ENCODE results near the gene DNAJA3.

DNAJA3 gene

GRCh38 chr16:4416200-4417032, 9.3 kb upstream of the DNAJA3 start, which contains the start of gene CORO7:
Gene CORO7 (minus strand): TSS chr16:4416596. CDS start chr16:4416518, 78 bp downstream.
- TF ChIP-seq CTCF (conservative IDR thresholded peaks at IDR 0.05; ENCODE audit: low read depth, low read length) = no peak
- H3K4me3 ChIP-seq (ENCODE audit: low read depth, low read length) = peak within 1 kb of the TSS; percentile 78
- peak; percentile 89 for DNase-seq (ENCODE audit: low read depth)

GRCh38 chr16:4419402-4419959, 6.2 kb upstream of the DNAJA3 start:
- no peak for DNase-seq (ENCODE audit: low read depth)
- no peak for TF ChIP-seq CTCF (conservative IDR thresholded peaks at IDR 0.05; ENCODE audit: low read depth, low read length)
- no peak overlapping the region for H3K4me3 ChIP-seq (ENCODE audit: low read depth, low read length)

GRCh38 chr16:4420505-4421105, 5.1 kb upstream of the DNAJA3 start:
- peak; percentile 34 for DNase-seq (ENCODE audit: low read depth)
- H3K4me3 ChIP-seq (ENCODE audit: low read depth, low read length) = no peak overlapping the region
- TF ChIP-seq CTCF (conservative IDR thresholded peaks at IDR 0.05; ENCODE audit: low read depth, low read length) = no peak

- no peak for TF ChIP-seq CTCF (conservative IDR thresholded peaks at IDR 0.05; ENCODE audit: low read depth, low read length)
- peak overlapping the region; percentile 70 for H3K4me3 ChIP-seq (ENCODE audit: low read depth, low read length)
- DNase-seq (ENCODE audit: low read depth) = no peak
Observed at GRCh38 chr16:4426021-4426684, 485 bp downstream of the DNAJA3 start.

DNA sequence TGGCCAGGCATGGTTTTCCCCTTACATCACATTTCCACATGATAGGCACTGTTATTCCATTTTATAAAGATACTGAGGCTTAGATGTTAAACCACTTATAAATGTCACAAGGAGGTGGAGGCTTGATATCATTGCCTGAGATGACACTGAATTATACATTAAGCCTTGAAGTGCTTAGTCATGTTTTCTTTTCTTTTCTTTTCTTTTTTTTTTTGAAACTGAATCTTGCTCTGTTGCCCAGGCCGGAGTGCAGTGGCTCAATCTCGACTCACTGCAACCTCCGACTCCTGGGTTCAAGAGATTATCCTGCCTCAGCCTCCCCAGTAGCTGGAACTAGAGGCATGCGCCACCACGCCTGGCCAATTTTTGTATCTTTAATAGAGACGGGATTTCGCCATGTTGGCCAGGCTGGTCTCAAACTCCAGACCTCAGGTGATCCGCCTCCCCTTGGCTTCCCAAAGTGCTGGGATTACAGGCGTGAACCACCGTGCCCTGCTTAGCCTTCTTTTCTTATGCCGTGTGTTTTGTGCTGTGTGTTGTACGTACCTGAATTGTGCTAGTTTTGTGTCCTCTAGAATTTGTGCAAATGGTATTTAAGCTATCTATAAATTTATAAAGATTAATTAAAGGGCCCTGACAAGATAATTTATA, 1.2 kb downstream of the DNAJA3 start:
- peak overlapping the region; percentile 70 for H3K4me3 ChIP-seq (ENCODE audit: low read depth, low read length)
- no peak for DNase-seq (ENCODE audit: low read depth)
- no peak for TF ChIP-seq CTCF (conservative IDR thresholded peaks at IDR 0.05; ENCODE audit: low read depth, low read length)

DNA sequence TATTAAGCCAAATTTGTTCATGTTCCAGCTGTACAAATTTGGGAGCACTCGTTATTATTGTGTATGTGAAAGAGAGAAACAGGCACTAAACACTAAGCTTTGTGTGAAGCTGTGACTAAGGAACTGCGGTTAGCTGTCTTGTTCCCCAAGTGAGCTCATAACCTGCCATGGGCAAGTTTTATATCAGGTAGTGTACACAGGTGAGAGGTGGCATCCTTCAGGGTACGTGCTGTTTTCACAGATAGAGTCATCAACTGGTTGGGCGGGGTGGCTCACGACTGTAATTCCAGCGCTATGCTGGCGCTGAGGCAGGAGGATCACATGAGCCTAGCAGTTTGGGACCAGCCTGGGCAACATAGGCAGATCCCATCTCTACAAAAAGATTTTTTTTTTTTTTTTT, 2.8 kb downstream of the DNAJA3 start:
- TF ChIP-seq CTCF (conservative IDR thresholded peaks at IDR 0.05; ENCODE audit: low read depth, low read length) = no peak
- H3K4me3 ChIP-seq (ENCODE audit: low read depth, low read length) = no peak overlapping the region
- DNase-seq (ENCODE audit: low read depth) = no peak

Data from choroid plexus epithelial cell (primary cell).